ENCODE data around the gene CLHC1.

DNA sequence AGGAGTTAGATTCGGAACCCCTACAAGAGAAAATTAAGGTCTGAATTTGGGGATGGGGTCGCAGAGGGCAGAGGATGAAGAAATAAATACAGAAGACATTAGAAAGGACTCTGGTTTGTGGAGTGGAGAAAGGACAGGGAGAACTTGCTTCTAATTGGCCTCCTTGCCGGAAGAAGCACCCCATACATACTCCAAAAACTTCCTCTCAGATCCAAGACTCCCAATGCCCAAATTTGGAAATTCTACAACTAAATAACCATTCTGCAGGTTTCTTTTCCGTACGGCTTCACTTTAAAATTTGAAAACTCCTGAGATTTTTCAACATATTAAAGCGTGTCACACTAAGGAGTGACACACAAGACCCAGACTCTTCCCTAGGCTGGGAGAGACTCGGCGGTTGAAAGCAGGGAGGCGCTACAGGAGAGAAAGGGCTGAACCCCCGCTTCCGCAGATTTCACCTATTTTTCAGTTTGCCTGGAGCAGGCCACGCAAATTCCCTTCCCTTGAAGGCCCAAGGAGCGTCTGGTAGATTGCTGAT lies 478 bp downstream of the CLHC1 start:
- TF ChIP-seq, protein P1, sequence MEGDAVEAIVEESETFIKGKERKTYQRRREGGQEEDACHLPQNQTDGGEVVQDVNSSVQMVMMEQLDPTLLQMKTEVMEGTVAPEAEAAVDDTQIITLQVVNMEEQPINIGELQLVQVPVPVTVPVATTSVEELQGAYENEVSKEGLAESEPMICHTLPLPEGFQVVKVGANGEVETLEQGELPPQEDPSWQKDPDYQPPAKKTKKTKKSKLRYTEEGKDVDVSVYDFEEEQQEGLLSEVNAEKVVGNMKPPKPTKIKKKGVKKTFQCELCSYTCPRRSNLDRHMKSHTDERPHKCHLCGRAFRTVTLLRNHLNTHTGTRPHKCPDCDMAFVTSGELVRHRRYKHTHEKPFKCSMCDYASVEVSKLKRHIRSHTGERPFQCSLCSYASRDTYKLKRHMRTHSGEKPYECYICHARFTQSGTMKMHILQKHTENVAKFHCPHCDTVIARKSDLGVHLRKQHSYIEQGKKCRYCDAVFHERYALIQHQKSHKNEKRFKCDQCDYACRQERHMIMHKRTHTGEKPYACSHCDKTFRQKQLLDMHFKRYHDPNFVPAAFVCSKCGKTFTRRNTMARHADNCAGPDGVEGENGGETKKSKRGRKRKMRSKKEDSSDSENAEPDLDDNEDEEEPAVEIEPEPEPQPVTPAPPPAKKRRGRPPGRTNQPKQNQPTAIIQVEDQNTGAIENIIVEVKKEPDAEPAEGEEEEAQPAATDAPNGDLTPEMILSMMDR (IDR thresholded peaks at IDR 0.05): no peak
- TF ChIP-seq POLR2A (IDR thresholded peaks at IDR 0.05): no peak
